Stimulated activated CD8-positive, alpha-beta memory T cell treated with anti-CD3 and anti-CD28 coated beads, Interleukin-12 subunit alpha, Interleukin-12 subunit beta, amount 100 ng/mL, for 24 hours (primary cell): Measurements from ENCODE around the gene LY86.

Source experiments
- DNase-seq: peaks from one replicate; pipeline ENCODE4 v3.0.0-alpha.2; 2020; ENCODE audit errors: extremely low read depth

Gene LY86

DNA sequence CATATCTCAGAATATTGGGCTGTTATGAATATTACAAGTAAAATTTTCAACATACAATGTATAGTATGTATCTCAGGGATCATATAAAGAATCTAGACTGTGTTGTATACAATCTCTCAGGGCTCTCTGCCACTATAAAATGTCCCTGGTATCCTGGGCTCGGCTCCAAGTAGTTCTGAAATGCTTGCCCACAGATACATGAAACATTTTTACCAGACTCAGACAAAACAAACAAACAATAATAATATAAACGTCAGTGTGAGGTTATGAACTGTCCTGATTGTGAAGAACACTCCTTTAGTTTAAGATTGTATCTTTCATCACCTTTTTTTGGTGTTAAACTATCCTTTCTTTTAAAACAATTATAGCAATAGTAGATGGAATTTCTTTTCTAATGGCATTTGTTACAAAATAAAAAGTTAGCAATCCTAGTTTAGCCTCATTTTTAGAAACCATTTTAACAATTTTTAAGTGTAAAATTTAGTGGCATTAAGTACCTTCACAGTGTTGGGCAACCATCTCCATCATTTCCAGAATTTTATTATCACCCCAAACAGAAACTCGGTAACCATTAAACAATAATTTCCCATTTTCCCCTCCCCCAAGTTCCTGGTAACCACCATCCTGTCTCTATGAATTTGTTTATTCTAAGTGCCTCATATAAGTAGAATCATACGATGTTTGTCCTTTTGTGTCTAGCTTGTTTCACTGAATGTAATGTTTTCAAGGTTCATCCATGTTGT is 17.4 kb upstream of the LY86 start:
- no peak for DNase-seq

DNA sequence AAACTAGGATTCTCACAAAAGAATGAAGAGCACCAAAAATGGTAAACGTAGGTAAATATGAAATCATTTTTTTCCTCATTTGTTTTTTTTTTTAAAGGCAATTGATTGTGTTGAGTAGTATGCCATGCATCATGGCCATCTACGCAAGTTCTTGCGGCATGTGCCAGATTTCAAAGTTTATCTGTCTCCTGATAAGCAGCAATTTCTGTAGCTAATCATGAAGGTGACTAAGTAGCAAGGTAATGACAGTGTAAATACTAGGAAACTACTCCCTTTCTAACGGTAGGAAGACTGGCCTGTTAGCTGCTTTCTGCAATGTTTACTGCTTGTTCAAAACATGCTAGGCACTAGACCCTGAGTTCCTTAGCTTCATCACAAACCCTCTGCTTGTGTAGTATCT is 13.4 kb upstream of the LY86 start:
- DNase-seq = no peak

DNA sequence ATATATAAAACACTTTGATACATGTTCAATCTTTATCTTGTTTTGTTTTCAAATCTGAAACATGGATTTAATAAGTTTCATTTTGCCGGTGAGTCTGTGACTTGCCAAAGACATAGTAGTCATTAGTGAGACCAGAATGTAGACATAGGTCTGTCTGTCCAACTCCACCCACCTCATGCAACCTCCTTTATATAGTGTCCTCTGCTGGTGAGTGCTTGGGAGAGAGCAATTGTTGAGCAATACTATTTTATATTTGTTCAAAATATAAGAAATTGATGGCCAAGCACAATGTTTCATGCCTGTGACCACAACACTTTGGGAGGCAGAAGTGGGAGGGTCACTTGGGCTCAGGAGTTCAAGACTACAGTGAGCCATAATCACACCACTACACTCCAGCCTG is 10.8 kb upstream of the LY86 start:
- DNase-seq = no peak

DNA sequence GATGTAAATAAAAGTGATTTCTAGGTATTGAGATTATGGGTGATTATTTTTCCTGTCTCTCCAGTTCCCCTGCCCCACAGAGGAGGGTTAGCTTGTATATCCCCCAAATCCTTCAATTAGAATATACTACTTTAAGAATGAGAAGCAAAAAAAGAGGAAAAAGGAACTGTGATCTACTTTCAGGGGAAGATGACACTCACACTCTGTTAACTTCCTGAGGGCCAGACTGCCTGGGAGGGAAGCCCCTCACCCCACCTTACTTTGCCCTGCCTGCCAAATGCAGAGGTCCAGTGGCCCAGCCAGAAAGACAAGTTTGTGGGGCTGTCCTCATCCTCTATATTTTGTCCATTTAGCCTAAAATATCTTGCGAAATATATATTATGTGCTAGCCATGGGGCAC is 9.2 kb upstream of the LY86 start:
- DNase-seq = no peak

DNA sequence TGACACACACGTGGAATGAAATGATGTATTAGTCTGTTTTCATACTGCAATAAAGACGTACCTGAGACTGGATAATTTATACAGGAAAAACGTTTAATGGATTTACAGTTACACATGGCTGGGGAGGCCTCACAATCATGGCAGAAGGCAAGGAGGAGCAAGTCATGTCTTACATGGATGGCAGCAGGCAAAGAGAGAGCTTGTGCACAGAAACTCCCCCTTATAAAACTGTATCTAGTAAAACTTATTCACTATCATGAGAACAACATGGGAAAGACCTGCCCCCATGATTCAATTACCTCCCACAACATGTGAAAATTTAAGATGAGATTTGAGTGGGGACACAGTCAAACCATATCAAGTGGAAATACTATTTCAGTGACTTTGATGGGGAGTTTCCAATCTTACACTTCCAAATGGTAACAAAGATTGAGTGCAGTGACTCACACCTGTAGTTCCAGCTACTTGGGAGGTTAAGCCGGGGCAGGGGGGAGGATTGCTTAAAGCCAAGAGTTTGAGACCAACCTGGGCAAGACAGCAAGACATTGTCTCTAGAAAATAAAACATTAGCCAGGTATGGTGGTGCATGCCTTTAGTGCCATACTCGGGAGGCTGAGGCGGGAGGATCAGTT is 8.2 kb upstream of the LY86 start:
- DNase-seq = no peak

DNA sequence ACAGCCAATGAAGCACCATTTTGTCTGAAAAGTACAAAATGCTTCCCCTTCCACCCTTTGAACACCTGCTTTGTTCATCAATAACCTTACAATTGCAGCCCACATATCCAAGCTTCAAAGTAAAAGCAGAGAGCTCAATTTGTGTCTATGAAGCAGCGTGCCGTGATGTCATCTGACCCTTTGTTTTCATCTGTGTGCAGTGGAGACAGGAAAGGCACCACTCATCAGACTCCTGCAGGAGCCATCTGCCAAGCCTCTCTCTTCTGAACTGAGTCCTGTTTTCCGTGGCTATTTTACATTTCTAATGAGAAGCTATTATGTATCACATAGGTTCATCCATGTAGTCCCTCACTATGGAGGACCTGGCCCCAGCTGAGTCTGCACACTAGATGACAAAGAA is 7.5 kb upstream of the LY86 start:
- no peak for DNase-seq

DNA sequence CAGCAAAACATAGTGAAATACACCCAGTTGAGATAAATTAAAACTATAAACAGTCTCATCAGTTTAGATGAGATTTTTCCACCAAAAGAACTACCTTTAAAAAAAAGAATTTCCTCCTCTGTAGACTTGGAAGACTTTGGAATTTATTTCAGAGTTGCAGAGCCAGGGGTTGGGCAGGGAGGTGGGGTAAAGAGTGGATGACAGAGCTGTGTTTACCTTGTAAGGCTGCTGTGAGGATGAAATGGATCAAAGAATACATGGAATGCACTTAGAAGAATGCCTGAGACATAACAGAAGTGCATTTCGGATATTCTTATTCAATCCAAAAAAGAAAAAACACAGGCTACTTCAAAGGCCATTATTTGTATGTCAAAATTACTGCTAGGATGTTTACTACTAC is 6.4 kb upstream of the LY86 start:
- DNase-seq = no peak

DNA sequence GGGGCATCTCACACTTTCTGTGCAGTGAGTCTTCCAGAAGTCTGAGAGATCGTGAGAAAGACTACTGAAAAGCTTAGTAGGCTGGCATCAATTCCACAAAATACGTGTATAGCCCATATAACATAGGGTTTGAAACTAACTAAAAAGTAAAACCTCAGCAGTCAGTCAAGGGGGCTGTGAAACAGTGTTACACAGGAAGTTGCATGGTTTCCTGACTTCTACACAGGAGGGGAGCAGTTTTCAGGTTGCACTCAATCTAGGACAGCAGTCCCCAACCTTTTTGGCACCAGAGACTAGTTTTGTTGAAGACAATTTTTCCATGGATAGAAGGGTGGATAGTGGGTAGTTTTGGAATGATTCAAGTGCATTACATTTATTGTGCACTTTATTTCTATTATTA is 4.7 kb upstream of the LY86 start:
- no peak for DNase-seq

DNA sequence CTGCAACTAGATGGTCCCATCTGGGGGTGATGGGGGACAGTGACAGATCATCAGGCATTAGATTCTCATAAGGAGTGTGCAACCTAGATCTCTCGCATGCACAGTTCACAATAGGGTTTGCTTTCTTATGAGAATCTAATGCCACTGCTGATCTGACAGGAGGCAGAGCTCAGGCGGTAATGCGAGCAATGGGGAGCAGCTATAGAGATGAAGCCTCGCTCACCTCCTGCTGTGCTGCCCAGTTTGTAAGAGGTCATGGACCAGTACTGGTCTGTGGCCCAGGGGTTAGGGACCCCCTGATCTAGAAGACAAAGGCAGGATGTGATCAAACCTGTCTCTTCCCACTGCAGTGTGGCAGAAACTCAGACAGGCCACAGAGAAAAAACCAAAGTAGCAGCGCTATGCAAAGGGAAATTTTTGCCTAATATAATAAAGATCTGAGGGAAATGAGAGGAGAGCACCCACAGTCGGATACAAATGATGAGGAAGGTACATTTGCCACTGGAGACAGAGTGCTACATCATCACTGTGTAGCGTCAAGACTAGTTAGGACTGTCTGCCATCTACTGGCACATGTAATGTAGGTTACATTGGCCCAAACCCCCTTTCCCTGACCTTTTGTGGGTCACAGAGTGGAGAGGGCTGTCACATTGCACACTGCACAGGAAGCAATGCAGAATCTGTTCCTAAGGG is 4.1 kb upstream of the LY86 start:
- DNase-seq = no peak

DNA sequence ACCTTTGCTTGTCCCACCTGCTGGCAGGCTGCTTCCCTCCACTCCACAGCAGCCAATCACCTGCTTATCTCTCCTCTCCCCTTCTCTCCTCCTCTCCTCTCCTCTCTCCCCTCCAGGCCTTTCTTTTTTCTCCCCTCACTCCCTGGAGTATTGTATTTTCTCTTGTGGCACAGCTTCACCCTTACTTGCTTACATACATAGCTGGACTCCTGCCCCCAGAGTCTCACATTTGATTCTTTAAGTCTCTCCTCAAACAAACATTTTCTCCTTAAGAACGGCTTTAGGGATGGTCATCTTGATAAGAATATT is 3.6 kb upstream of the LY86 start:
- DNase-seq = no peak

DNA sequence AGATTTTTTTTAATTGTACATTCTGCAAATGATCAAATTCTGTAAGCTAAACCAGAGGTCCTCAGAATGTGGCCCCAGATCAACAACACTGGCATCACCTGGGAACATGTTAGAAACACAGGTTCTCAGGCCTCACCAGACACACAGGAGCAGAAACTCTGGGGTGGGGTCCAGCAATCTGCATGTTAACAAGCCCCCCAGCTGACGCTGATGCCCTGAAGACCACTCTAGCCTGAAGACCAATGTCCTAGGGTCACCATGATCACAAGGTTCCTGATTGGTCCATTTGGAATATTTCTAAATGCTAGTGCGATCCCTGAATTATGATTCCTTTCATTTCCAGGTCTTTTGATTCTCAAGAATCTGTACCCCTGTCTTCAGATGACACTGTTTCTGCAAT is 2.4 kb upstream of the LY86 start:
- no peak for DNase-seq

DNA sequence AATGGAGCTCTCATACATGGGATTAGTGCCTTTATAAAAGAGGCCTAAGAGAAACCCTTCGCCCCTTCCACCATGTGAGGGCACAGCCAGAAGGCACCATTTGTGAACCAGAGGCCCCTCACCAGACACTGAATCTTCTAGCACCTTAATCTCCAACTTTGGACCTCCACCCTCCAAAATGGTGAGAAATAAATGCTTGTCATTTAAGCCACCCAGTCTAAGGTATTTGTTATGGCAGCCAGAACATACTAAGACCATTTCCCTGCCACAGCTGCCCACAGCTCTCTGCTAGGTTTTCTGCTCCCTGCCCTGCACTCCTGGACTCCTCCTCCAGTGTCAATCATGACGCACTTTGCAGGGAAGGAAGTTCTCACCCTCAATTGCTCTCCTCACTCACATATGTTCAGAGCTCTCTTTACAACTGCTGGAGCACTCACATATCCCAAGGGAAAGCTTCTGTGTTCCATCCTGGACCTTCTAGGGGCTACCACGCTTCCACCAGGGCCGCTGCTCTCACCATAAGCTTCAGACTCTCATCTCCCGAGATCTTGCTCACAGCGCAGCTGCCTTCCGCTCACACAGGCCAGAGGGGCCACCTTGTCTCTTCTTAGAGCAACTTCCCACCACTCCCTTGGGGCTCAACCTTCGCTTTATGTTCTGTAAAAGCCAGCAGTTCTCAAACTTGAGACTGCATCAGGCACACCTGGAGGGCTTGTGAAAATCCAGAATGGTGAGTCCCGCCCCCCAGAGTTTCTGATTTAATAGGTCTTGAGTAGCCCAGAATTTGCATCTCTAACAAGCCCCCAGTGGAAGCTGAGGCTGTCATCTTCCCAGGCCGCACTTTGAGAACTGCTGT is 1.6 kb upstream of the LY86 start:
- no peak for DNase-seq

DNA sequence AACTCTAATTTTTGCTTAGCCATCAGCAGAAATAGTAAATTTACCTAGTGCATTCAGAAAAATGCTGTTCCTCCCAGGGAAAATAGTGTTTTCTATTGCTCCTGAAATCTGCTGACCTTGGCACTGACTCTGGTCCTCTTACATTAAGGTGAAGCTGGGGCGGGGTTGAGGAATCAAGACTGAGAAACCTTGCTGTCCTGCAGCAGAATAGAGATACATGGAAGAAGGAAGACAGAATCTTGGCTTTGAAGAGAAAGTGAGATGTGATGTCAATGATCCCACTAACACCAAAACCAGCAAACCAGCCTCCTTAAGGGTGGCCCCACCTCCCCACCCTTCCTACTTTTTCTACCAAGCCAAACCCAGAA is 840 bp upstream of the LY86 start:
- no peak for DNase-seq

DNA sequence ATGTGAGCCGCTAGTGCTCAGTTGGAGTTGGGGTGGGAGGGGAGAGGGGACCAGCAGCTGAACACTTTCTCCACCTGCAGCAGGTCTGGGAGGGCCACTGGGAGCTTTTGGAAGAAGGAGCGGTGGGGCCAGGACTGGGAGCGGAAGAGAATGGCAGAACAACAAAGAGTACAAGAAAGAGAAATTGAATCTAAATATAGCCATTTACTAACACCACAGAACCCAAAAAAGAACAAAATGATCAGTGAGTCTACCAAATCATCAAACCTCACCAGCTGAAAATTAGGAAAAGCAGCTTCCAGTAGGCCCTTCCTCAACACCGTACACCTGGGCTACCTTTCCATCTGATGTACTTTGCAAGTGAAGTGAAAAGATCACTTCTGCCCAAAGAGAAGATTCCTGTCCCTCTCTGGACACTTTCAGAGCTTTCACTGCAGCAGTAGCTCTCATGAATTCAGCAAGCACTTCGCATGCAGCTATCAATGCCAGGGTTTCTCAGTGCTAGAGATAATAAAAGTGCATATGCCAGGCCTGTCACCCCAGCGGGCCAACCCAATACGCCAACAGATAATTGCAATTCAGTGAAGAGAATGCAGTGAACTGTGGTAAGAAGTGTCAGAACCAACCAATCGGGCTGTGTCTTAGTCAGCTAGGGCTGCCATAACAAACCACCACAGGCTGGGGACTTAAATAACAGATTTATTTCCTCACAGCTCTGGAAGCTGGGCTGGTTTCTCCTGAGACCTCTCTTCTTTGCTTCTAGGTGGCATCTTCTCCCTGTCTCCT is 597 bp downstream of the LY86 start:
- DNase-seq = no peak

DNA sequence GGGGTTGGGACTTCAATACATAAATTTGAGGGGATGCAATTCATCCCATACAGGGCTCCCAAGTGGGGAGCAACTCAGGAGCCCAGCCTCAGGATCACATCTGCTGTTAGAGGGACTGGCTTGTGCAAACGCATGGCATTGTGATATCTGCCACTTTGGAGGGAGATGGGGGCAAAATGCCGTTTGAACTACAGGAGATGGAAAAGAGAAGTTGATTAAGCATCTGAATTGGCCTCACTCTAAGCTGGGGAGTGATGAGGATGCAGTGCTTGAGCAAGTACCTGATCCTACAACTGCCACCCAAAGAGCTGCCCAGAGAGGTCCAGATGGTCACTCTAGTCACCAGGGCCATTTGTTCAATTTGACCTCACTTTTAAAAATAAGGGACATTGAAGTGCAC is 2.0 kb downstream of the LY86 start:
- DNase-seq = no peak

DNA sequence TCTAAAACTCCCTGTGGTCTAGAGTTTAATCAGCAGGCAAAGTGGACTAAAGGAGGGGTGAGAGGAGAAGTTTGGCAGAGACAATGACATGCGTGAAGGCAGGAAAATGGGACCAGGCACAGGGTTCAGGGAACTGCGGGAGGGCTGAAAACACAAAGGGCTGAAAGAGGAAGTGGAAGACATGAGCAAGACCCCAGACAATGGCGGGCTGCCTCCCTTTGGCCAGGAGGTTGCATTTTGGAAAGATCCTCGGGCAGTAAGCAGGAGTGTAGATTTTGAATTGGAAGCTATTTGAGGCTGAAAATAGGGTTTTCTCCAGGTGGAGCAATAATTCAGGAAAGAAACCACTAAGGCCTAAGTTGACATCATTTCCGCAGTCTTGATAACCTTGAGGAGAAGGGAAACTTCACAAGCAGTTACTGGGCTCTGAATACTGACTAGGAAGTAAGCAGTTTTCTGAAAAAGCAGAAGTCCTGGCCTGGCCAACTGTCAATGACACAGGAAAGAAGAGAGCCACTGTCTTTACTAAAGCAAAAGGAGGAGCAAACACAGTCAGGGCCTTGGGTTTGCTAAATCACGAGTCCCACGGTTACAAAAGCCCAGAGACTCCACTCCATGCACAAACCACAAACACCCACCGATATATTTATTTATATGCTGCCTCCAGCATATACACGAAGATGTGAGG is 3.4 kb downstream of the LY86 start:
- DNase-seq = no peak

DNA sequence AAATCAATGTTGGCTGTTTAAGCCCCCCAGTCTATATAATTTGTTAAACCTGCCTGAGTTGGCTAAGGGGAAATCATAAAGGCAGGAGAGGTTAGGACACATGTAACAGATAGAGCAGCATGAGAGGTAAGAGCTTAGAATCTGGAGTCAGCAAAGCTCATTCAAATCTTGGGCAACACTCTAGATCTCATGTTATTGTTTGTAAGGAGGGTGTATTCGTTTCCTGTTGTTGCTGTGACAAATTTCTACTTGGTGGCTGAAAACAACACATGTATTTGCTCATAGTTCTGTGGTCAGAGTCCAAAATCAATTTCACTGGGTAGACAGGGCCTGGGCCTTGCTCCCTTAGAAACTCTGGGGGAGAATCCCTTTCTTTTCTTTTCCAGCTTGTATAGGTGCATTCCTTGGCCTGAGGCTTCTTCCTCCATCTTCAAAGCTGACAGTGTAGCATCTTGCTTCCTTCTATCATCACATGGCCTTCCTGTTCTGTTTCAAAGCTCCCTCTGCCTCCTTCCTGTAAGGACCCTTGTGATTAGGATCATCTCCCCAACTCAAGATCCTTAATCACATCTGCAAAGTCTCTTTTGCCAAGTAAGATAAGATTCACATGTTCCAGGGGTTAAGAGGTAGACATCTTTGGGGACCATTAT is 4.4 kb downstream of the LY86 start:
- no peak for DNase-seq

DNA sequence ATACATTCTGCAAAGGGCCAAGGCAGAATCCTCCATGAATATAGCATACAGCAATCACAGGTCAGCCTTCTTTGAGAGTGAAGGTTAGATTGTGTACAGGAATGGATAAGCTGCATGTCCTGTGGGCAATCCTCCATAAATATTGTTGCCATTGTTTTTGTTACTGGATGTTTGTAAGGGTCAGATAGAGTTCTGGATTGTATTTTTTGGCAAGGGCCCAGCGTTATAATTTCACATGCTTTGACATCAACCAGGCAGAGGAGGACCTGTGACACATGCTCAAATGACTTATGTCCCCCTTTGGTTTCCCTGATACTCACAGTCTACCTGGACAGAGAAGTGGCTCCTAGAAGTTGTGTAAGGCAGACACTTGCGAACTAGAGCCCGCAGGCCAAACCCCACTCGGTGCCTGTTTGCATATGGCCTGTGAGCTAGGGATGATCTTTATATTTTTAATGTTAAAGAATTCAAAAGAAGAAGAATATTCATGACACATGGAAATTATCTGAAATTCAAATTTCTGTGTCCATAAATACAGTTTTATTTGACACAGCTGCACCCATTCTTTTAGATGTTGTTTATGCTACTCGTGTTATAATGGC is 5.4 kb downstream of the LY86 start:
- no peak for DNase-seq

DNA sequence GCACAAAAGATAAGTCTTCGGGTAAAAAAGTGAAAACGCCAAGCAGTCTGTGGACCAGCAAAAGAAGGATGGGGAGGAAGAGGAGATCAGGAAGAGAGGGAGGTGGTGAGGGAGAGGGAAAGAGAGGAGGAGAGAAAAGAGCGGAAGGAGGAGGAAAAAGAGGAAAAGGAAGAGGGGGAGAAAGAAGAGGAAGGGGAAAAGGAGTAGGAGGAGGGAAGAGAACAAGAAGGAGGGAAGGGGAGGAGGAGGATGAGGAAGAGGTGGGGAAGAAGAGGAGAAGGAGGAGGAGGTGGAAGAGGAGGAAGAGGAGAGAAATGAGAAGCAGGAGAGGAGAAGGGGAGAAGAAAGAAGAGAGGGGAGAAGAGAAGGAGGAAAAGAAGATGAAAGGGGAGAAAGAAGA is 6.5 kb downstream of the LY86 start:
- no peak for DNase-seq

DNA sequence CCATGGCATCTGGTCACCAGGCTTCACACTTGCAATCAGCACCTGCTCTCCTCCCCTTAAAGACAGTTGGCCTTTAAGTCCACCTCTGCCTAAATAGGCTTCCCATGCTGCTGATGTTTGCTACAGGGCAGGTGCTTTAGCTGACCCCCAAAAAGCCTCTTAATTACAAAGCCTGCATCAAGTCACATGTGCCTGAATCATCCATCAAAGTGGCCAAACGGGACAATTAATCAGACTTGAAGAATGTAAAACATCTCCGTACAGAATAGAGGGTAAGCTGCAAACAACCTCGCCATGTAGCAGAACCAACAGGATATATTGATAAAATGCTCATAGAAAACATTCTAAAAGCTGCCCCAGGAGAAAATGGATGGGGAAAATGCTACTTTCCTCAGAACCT is 7.4 kb downstream of the LY86 start:
- no peak for DNase-seq
